HG03520 (cell line): ENCODE data around the gene FKBP15.
"Not testable (repeated sequence)": the region's sequence is repeated elsewhere in the genome, so short reads cannot be mapped to it uniquely, and the experiment has no call there.

Experiments used
- ATAC-seq: cut with Tn5 transposase; IDR thresholded peaks from one replicate; pipeline ENCODE4 v1.9.1; 2021; ENCODE audit warnings: mild to moderate bottlenecking, moderate library complexity; ENCODE audit not compliant: unreplicated experiment

The FKBP15 gene

GRCh38 chr9:113150670-113151611, 70.1 kb downstream of the FKBP15 start, which contains the start of gene SLC31A2:
SLC31A2 (plus strand) TSS chr9:113151007; CDS start chr9:113151075, 68 bp downstream.
- ATAC-seq = peak; percentile 96

- not testable (repeated sequence) for ATAC-seq
Measured at GRCh38 chr9:113149561-113149960, 71.5 kb downstream of the FKBP15 start.

- ATAC-seq = no peak
Measured at GRCh38 chr9:113148781-113149510, 72.1 kb downstream of the FKBP15 start.

- ATAC-seq = no peak
Measured at GRCh38 chr9:113148372-113148705, 72.7 kb downstream of the FKBP15 start.

- ATAC-seq = no peak
Measured at GRCh38 chr9:113143432-113144227, 77.4 kb downstream of the FKBP15 start.

- ATAC-seq = not testable (repeated sequence)
Measured at GRCh38 chr9:113140896-113141295, 80.2 kb downstream of the FKBP15 start.

- ATAC-seq = no peak
Measured at GRCh38 chr9:113139953-113140352, 81.1 kb downstream of the FKBP15 start.

GRCh38 chr9:113139225-113139829, 81.8 kb downstream of the FKBP15 start:
- no peak for ATAC-seq

GRCh38 chr9:113138760-113139159, 82.3 kb downstream of the FKBP15 start:
- no peak for ATAC-seq

- no peak for ATAC-seq
Measured at GRCh38 chr9:113137196-113138168, 83.6 kb downstream of the FKBP15 start.

GRCh38 chr9:113131689-113132151, 89.4 kb downstream of the FKBP15 start:
- ATAC-seq = no peak

- no peak for ATAC-seq
Measured at GRCh38 chr9:113129884-113130283, 91.2 kb downstream of the FKBP15 start.

- ATAC-seq = no peak
Measured at GRCh38 chr9:113129466-113129865, 91.6 kb downstream of the FKBP15 start.

GRCh38 chr9:113125386-113126035, 95.6 kb downstream of the FKBP15 start:
- ATAC-seq = no peak

- not testable (repeated sequence) for ATAC-seq
Measured at GRCh38 chr9:113118829-113119228, 102.2 kb downstream of the FKBP15 start.
